Uterus (tissue), 2 donors: ENCODE measurements around the gene FUT8.

Experiments
- CTCF ChIP-seq, 4 experiments: fragments of 200-600 bp in 2 of 4; fragments of 450-650 bp in 2 of 4; sonication (generic) in 2 of 4; IDR thresholded peaks; one replicate each; pipeline ENCODE4 v1.5.1; 2016 to 2019; ENCODE audit warnings: antibody characterized with exemption in 4 of 4, mild to moderate bottlenecking in 2 of 4, moderate library complexity in 1 of 4
- POLR2A ChIP-seq, 2 donors: fragments of 450-650 bp; IDR thresholded peaks; one replicate each; pipeline ENCODE4 v1.6.1; 2016; ENCODE audit warnings: antibody characterized with exemption in 2 of 2, mild to moderate bottlenecking in 1 of 2, moderate library complexity in 1 of 2

DNA sequence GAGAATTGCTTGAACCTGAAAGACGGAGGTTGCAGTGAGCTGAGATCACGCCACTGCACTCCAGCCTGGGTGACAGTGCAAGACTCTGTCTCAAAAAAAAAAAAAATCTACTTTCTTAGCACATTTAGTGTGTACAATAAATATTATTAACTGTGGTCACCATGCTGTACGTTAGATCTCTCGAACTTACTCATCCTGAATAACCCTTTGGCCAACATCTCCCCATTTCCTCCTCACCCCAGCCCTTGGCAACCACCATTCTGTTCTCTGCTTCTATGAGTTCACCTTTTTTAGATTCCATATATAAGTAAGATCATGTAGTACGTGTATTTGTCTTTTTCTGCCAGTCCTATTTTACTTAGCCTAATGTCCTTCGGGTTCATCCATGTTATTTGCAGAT is 13.4 kb downstream of the FUT8 start:
- TF ChIP-seq CTCF (IDR thresholded peaks at IDR 0.05) (no peak), POLR2A (IDR thresholded peaks at IDR 0.05) (no peak)
